IMR-90 (cell line): ENCODE results near the gene HOXA7. TPM values are rescaled to one million over a fixed set of nuclear protein-coding genes. Genes with fewer than 3 reads are reported as not detected.

Experiments
- ATAC-seq: fragments of 200-7000 bp; cut with Tn5 transposase; 2 replicates; pipeline ENCODE4 v1.9.1; 2020; ENCODE audit warnings: low read depth, mild to moderate bottlenecking, moderate library complexity
- BruUV-seq: library from RNA; stranded (reverse); fragments of 400-500 nt; replicated peaks from 2 replicates; lab custom pipeline; 2021; lab: Mats Ljungman, UMichigan
- CTCF ChIA-PET: fragments of 300-600 bp; formaldehyde crosslinking; extraction: SDS; loops from one replicate; lab custom pipeline; 2021; ENCODE audit warnings: antibody characterized with exemption; lab: Yijun Ruan, JAX
- POLR2A ChIA-PET: fragments of 300-600 bp; sonication (Branson Sonifier 250); formaldehyde crosslinking; loops from one replicate; lab custom pipeline; 2022; ENCODE audit warnings: antibody characterized with exemption; ENCODE audit not compliant: unreplicated experiment; lab: Charles Lee
- DNase-seq: peaks from one replicate; pipeline ENCODE4 v3.0.0; 2013
- H2AFZ ChIP-seq: replicated peaks from 2 replicates; pipeline ENCODE3; 2013; ENCODE audit warnings: low read length, mild to moderate bottlenecking; ENCODE audit not compliant: poor library complexity
- H2AK5ac ChIP-seq: 2 replicates; pipeline ENCODE4 v1.6.1; 2013; ENCODE audit warnings: low read depth, low read length, inconsistent platforms
- H2AK9ac ChIP-seq: replicated peaks from 2 replicates; pipeline ENCODE3; 2013; ENCODE audit warnings: mild to moderate bottlenecking, low read depth, low read length, moderate library complexity; ENCODE audit not compliant: poor library complexity
- H2BK120ac ChIP-seq: 2 replicates; pipeline ENCODE4 v1.6.1; 2013; ENCODE audit warnings: low read depth, low read length, inconsistent platforms
- H2BK15ac ChIP-seq: 3 replicates; pipeline ENCODE4 v1.6.1; 2013; ENCODE audit warnings: low read depth, low read length, inconsistent platforms
- H2BK20ac ChIP-seq: 2 replicates; pipeline ENCODE4 v1.6.1; 2013; ENCODE audit warnings: low read depth, mild to moderate bottlenecking, inconsistent platforms, low read length, moderate library complexity
- H2BK5ac ChIP-seq: 2 replicates; pipeline ENCODE4 v1.6.1; 2013; ENCODE audit warnings: mild to moderate bottlenecking, low read depth, low read length, inconsistent platforms; ENCODE audit not compliant: poor library complexity, severe bottlenecking
- H3K14ac ChIP-seq: replicated peaks from 2 replicates; pipeline ENCODE4 v1.6.1; 2013; ENCODE audit warnings: low read depth, low read length, inconsistent platforms
- H3K18ac ChIP-seq: 2 replicates; pipeline ENCODE4 v1.6.1; 2013; ENCODE audit warnings: low read depth, low read length, control low read depth
- H3K23ac ChIP-seq: 2 replicates; pipeline ENCODE4 v1.6.1; 2013; ENCODE audit warnings: low read depth, low read length, inconsistent platforms
- H3K27ac ChIP-seq: 2 replicates; pipeline ENCODE4 v1.5.1; 2013; ENCODE audit warnings: mild to moderate bottlenecking, control low read depth, low read length; ENCODE audit not compliant: insufficient read depth
- H3K27me3 ChIP-seq: 2 replicates; pipeline ENCODE4 v1.6.1; 2013; ENCODE audit warnings: low read length; ENCODE audit not compliant: control insufficient read depth, insufficient read depth
- H3K36me3 ChIP-seq: 2 replicates; pipeline ENCODE4 v1.6.1; 2013; ENCODE audit warnings: low read length, mixed read lengths; ENCODE audit not compliant: control insufficient read depth, insufficient read depth
- H3K4ac ChIP-seq: 2 replicates; pipeline ENCODE4 v1.6.1; 2013; ENCODE audit warnings: low read depth, low read length, inconsistent platforms
- H3K4me1 ChIP-seq: 2 replicates; pipeline ENCODE4 v1.6.1; 2013; ENCODE audit warnings: low read length, mixed read lengths; ENCODE audit not compliant: control insufficient read depth, insufficient read depth
- H3K4me2 ChIP-seq: 2 replicates; pipeline ENCODE4 v1.6.1; 2013; ENCODE audit warnings: low read depth, mild to moderate bottlenecking, control low read depth, low read length, moderate library complexity
- H3K4me3 ChIP-seq: 2 replicates; pipeline ENCODE4 v1.5.1; 2013; ENCODE audit warnings: low read depth, mild to moderate bottlenecking, control low read depth, low read length, moderate library complexity; ENCODE audit not compliant: insufficient read depth
- H3K56ac ChIP-seq: 2 replicates; pipeline ENCODE4 v1.6.1; 2013; ENCODE audit warnings: low read length, inconsistent platforms; ENCODE audit not compliant: insufficient read depth; ENCODE audit errors: extremely low read depth
- H3K79me1 ChIP-seq, 2 experiments: 2 replicates each; pipeline ENCODE4 v1.6.1; 2013; ENCODE audit warnings: low read length in 2 of 2, inconsistent platforms in 1 of 2, low read depth in 1 of 2
- H3K9ac ChIP-seq: 2 replicates; pipeline ENCODE4 v1.6.1; 2013; ENCODE audit warnings: low read depth, low read length, control low read depth
- H3K9me1 ChIP-seq: 2 replicates; pipeline ENCODE4 v1.6.1; 2013; ENCODE audit warnings: low read length, inconsistent platforms; ENCODE audit not compliant: insufficient read depth
- H3K9me3 ChIP-seq: 2 replicates; pipeline ENCODE4 v1.6.1; 2013; ENCODE audit warnings: low read length; ENCODE audit not compliant: control insufficient read depth, insufficient read depth
- H4K20me1 ChIP-seq: 2 replicates; pipeline ENCODE4 v1.6.1; 2013; ENCODE audit warnings: low read length, inconsistent platforms; ENCODE audit not compliant: insufficient read depth
- H4K5ac ChIP-seq: 2 replicates; pipeline ENCODE4 v1.6.1; 2013; ENCODE audit warnings: mild to moderate bottlenecking, low read depth, low read length, control low read depth
- H4K8ac ChIP-seq, 2 experiments: 2 replicates each; pipeline ENCODE4 v1.6.1; 2013; ENCODE audit warnings: low read depth in 2 of 2, low read length in 2 of 2, control low read depth in 1 of 2, inconsistent platforms in 1 of 2
- H4K91ac ChIP-seq: 2 replicates; pipeline ENCODE4 v1.6.1; 2013; ENCODE audit warnings: low read depth, low read length, inconsistent platforms; ENCODE audit not compliant: insufficient read depth
- BHLHE40 ChIP-seq: fragments of 150-350 bp; IDR thresholded peaks from 2 replicates; pipeline ENCODE4 v1.6.1; 2016; ENCODE audit warnings: mild to moderate bottlenecking, low read depth, low read length
- CEBPB ChIP-seq: IDR thresholded peaks from 2 replicates; pipeline ENCODE4 v1.6.1; 2012; ENCODE audit warnings: low read depth, low read length, improper control_type of control experiment
- CHD1 ChIP-seq: IDR thresholded peaks from 2 replicates; pipeline ENCODE4 v1.6.1; 2012; ENCODE audit warnings: low read depth, low read length, improper control_type of control experiment
- MAFK ChIP-seq: IDR thresholded peaks from 2 replicates; pipeline ENCODE4 v1.6.1; 2012; ENCODE audit warnings: low read depth, low read length, improper control_type of control experiment
- MAZ ChIP-seq: IDR thresholded peaks from 2 replicates; pipeline ENCODE4 v1.6.1; 2012; ENCODE audit warnings: low read depth, mild to moderate bottlenecking, low read length, improper control_type of control experiment, moderate library complexity, borderline replicate concordance
- NFE2L2 ChIP-seq: fragments of 150-350 bp; IDR thresholded peaks from 2 replicates; pipeline ENCODE4 v1.6.1; 2016; ENCODE audit warnings: low read depth, mild to moderate bottlenecking, low read length
- POLR2A ChIP-seq: IDR thresholded peaks from 2 replicates; pipeline ENCODE4 v1.6.1; 2012; ENCODE audit warnings: mild to moderate bottlenecking, low read depth, low read length
- RAD21 ChIP-seq: IDR thresholded peaks from 2 replicates; pipeline ENCODE4 v1.6.1; 2012; ENCODE audit warnings: low read length, improper control_type of control experiment
- USF2 ChIP-seq: fragments of 150-350 bp; IDR thresholded peaks from 2 replicates; pipeline ENCODE4 v1.6.1; 2017; ENCODE audit warnings: mild to moderate bottlenecking, antibody characterized with exemption, low read length, low read depth
- WGBS, 2 experiments: methylation state at CpG; one replicate each; pipeline versions ENCODE4 v1.1.5 to v1.1.7; 2013; ENCODE audit warnings: missing lambda C conversion rate in 2 of 2; ENCODE audit not compliant: insufficient read length in 1 of 2; ENCODE audit errors: extremely low coverage in 2 of 2; 5-methylcytosine and 5-hydroxymethylcytosine counted together
- dilution Hi-C: fragments of 300-500 bp; cut with HindIII; formaldehyde crosslinking; loops from one replicate; pipeline ENCODE4 v1.14.3; 2018; ENCODE audit warnings: low sequenced_read_pairs; ENCODE audit not compliant: unreplicated experiment
- in situ Hi-C: fragments of 300-500 bp; cut with MboI; formaldehyde crosslinking; loops from 3 replicates; pipeline ENCODE4 v1.14.3; 2019; ENCODE audit warnings: low sequenced_read_pairs, inconsistent platforms, mixed read lengths
- intact Hi-C: fragments of 100-400 bp; cut with micrococcal nuclease; formaldehyde crosslinking; loops from 2 replicates; pipeline ENCODE4 v1.10.0; 2022
- polyA plus RNA-seq, 3 experiments: library from polyadenylated mRNA; depleted of rRNA; stranded (reverse); fragments of >200 nt; gene quantifications; 2 replicates each; pipeline ENCODE4 v1.2.3, GENCODE V29; 2012; ENCODE audit warnings: low replicate concordance in 1 of 3
- total RNA-seq: library from RNA; depleted of rRNA; stranded (reverse); fragments of >200 nt; gene quantifications from 2 replicates; pipeline ENCODE4 v1.2.3, GENCODE V29; 2012
- TF ChIP-seq, protein P1 (sequence below): fragments of 150-350 bp; IDR thresholded peaks from 2 replicates; pipeline ENCODE4 v1.6.1; 2016; ENCODE audit warnings: low read depth, mild to moderate bottlenecking, low read length, moderate library complexity, borderline replicate concordance

The HOXA7 gene
- total and polyA plus RNA-seq, 2 of the 4 experiments (the other 2 are of a cell fraction): 0.18 to 1.7 TPM

GRCh38 chr7:27179503-27180430 lies 23.3 kb upstream of the HOXA7 start (continued):
- TF ChIP-seq CHD1 (no peak), POLR2A (no peak), MAZ (no peak)

GRCh38 chr7:27179030-27179429 lies 22.6 kb upstream of the HOXA7 start:
- no peaks in the 10 kb centered on the region for H3K79me1 ChIP-seq
- no peak overlapping the region for H4K91ac ChIP-seq
- peaks cover 88% of the 10 kb centered on the region for H3K27me3 ChIP-seq
- in situ Hi-C loops (no loop called here), intact Hi-C loops (no loop called here), dilution Hi-C loops (no loop called here)
- 60% methylated on average over 4 of the region's 14 CpGs; no CpG with 5 or more reads in 1 of the 2 experiments for WGBS, 2 experiments
- TF ChIP-seq, protein P1, sequence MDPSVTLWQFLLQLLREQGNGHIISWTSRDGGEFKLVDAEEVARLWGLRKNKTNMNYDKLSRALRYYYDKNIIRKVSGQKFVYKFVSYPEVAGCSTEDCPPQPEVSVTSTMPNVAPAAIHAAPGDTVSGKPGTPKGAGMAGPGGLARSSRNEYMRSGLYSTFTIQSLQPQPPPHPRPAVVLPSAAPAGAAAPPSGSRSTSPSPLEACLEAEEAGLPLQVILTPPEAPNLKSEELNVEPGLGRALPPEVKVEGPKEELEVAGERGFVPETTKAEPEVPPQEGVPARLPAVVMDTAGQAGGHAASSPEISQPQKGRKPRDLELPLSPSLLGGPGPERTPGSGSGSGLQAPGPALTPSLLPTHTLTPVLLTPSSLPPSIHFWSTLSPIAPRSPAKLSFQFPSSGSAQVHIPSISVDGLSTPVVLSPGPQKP: no peak
- TF ChIP-seq USF2 (no peak), MAZ (no peak), NFE2L2 (no peak), RAD21 (no peak), BHLHE40 (no peak), POLR2A (no peak), CEBPB (no peak), MAFK (no peak)
- CTCF ChIA-PET: interaction anchor here (0.6 to 1.3 kb wide), 7 partner anchors 11 to 810 kb away, joined by 3 to 8 read pairs (median 4); partner anchors contain the start of gene HOXA5
- no peak for DNase-seq
- H3K36me3 ChIP-seq: no peaks in the 10 kb centered on the region
- no peak overlapping the region for H2BK15ac ChIP-seq
- no peak overlapping the region for H2AK5ac ChIP-seq
- H3K4ac ChIP-seq: no peak overlapping the region
- no peak for ATAC-seq
- H3K4me1 ChIP-seq: no peaks in the 10 kb centered on the region; the same call in 1 of the 2 replicates
- H2BK20ac ChIP-seq: no peak overlapping the region
- H3K18ac ChIP-seq: no peak overlapping the region
- H2BK5ac ChIP-seq: no peak overlapping the region
- H3K4me2 ChIP-seq: no peak overlapping the region
- no peak overlapping the region for H3K23ac ChIP-seq
- no peak overlapping the region for H2BK120ac ChIP-seq
- no peak overlapping the region for H3K9ac ChIP-seq
- H3K27ac ChIP-seq: no peak overlapping the region
- POLR2A ChIA-PET: no interaction called here
- H2AFZ ChIP-seq: no peak overlapping the region
- H3K9me1 ChIP-seq: no peaks in the 10 kb centered on the region
- peaks cover 4% of the 10 kb centered on the region; the same call in 1 of the 2 replicates for H3K9me3 ChIP-seq
- H4K5ac ChIP-seq: no peak overlapping the region
- H3K14ac ChIP-seq: no peak overlapping the region
- H3K4me3 ChIP-seq: no peak overlapping the region
- H4K20me1 ChIP-seq: 0 out of 2 replicates have a peak, but pooled peaks cover 7% of the 10 kb centered on the region
- no TSS peak for BruUV-seq
- no peak overlapping the region for H2AK9ac ChIP-seq
- H3K56ac ChIP-seq: no peak overlapping the region
- H4K8ac ChIP-seq: no peak overlapping the region
